ENCODE measurements around the gene CBARP. TPM values are rescaled to one million over a fixed set of nuclear protein-coding genes. Genes with fewer than 3 reads are reported as not detected.

The CBARP gene
- total RNA-seq, 1 experiment from 2014 or later, result 1.9 TPM

DNA sequence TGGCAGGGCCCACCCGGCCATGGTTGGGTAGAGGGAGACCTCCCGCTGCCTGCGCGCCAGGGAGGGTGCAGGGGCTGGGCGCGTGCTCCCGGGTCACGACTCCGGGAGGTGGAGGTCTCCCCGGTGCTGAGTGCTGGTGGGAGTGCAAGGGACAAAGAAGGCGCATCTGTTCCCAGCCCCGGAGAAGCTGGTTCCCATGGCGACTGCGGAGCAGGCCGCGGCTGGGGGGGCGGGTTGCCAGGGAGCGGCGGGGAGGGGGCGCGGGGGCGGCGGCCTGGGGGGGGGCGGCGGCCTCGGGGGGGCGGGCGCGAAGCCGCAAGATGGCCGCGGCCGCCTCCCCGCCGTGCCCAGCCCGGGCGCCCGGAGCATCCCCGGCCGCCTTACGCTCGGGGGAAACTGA, 1.2 kb downstream of the CBARP start:
- Histone ChIP-seq H3K27me3 (ENCODE audit: insufficient read depth, low read depth) (no peaks in the 10 kb centered on the region), H3K4me2 (no peak overlapping the region; the same call in 1 of the 2 replicates), H3K4me3 (no peak overlapping the region), H3K27ac (no peak overlapping the region), H3K9me3 (ENCODE audit: insufficient read depth, low read depth) (no peaks in the 10 kb centered on the region), H3F3A (ENCODE audit: insufficient read depth, low read depth) (peaks cover 28% of the 10 kb centered on the region), H3K4me1 (replicated peaks; ENCODE audit: insufficient read depth) (peaks cover 12% of the 10 kb centered on the region), H4K20me1 (ENCODE audit: insufficient read depth) (no peaks in the 10 kb centered on the region), H2AFZ (no peak overlapping the region), H3K9me2 (ENCODE audit: insufficient read depth) (no peaks in the 10 kb centered on the region), H3K79me2 (ENCODE audit: low read depth) (no peaks in the 10 kb centered on the region), H3K36me3 (ENCODE audit: low read depth) (no peaks in the 10 kb centered on the region)
- DNase-seq, result no peak
- CTCF ChIA-PET, result no interaction called here
- no TSS peak for BruUV-seq (replicated peaks)
- POLR2A ChIA-PET (ENCODE audit: unreplicated experiment), result no interaction called here
- intact Hi-C loops (cut with micrococcal nuclease; ENCODE audit: unreplicated experiment), result no loop called here
- TF ChIP-seq, protein P1, sequence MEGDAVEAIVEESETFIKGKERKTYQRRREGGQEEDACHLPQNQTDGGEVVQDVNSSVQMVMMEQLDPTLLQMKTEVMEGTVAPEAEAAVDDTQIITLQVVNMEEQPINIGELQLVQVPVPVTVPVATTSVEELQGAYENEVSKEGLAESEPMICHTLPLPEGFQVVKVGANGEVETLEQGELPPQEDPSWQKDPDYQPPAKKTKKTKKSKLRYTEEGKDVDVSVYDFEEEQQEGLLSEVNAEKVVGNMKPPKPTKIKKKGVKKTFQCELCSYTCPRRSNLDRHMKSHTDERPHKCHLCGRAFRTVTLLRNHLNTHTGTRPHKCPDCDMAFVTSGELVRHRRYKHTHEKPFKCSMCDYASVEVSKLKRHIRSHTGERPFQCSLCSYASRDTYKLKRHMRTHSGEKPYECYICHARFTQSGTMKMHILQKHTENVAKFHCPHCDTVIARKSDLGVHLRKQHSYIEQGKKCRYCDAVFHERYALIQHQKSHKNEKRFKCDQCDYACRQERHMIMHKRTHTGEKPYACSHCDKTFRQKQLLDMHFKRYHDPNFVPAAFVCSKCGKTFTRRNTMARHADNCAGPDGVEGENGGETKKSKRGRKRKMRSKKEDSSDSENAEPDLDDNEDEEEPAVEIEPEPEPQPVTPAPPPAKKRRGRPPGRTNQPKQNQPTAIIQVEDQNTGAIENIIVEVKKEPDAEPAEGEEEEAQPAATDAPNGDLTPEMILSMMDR (conservative IDR thresholded peaks at IDR 0.05), result no peak
- TF ChIP-seq EZH2 (IDR thresholded peaks at IDR 0.05; ENCODE audit: low read depth), result no peak

DNA sequence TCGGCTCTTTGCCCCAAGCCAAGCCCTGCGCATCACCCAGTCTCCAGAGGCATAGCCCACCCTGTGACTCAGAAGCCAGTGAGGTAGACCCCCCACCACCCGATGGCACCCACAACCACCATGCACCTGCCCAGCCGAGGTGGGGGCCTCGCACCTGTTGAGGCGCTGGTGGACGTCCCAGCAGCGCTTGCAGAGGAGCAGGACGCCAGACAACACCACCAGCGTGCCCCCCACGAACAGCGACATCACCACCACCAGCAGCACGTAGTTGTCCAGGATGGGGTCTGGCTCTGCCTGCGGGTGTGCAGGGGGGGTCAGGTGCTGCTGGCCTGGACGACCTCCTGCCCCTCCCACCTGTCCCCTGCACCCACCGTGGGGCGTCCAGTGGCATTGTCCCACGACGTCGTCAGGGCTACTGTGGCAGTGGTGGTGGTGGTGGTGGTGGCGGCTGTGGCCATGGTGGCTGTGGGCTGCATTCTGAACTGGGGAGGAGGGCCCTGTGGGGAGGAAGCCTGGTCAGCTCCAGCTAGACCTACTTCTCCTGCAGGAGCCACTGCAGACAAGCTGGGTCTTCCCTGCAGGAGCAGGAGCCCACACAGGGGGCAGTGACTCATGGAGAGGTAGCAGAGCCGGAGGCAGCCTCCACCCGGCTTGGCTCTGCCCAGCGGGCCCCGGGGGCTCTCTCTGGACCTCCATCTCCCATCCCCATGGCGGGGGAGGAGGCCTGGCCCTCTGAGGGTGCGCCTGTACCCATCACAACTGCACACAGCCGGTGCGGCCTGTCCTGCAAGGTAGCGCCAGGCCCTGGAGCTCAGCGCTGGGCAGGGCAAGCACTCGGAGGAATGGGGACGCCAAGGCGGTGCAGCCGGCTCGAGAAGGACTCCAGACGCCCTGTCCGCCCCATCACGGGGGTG, 1.9 kb downstream of the CBARP start:
- ChIA-PET CTCF (no interaction called here), POLR2A (ENCODE audit: unreplicated experiment) (no interaction called here)
- Histone ChIP-seq H3K9me3 (ENCODE audit: insufficient read depth, low read depth) (no peaks in the 10 kb centered on the region), H3K79me2 (ENCODE audit: low read depth) (no peaks in the 10 kb centered on the region), H3K4me2 (no peak overlapping the region; the same call in 1 of the 2 replicates), H3K4me1 (replicated peaks; ENCODE audit: insufficient read depth) (peaks cover 9% of the 10 kb centered on the region; the same call in 1 of the 2 replicates), H3K4me3 (no peak overlapping the region), H3K27me3 (ENCODE audit: insufficient read depth, low read depth) (no peaks in the 10 kb centered on the region), H4K20me1 (ENCODE audit: insufficient read depth) (no peaks in the 10 kb centered on the region), H3K36me3 (ENCODE audit: low read depth) (no peaks in the 10 kb centered on the region), H3K27ac (no peak overlapping the region), H3K9me2 (ENCODE audit: insufficient read depth) (no peaks in the 10 kb centered on the region), H2AFZ (no peak overlapping the region), H3F3A (ENCODE audit: insufficient read depth, low read depth) (peaks cover 28% of the 10 kb centered on the region)
- DNase-seq, result no peak
- intact Hi-C loops (cut with micrococcal nuclease; ENCODE audit: unreplicated experiment), result no loop called here
- TF ChIP-seq EZH2 (IDR thresholded peaks at IDR 0.05; ENCODE audit: low read depth), result no peak
- TF ChIP-seq, protein P1 (conservative IDR thresholded peaks at IDR 0.05), result no peak
- no TSS peak for BruUV-seq (replicated peaks)

DNA sequence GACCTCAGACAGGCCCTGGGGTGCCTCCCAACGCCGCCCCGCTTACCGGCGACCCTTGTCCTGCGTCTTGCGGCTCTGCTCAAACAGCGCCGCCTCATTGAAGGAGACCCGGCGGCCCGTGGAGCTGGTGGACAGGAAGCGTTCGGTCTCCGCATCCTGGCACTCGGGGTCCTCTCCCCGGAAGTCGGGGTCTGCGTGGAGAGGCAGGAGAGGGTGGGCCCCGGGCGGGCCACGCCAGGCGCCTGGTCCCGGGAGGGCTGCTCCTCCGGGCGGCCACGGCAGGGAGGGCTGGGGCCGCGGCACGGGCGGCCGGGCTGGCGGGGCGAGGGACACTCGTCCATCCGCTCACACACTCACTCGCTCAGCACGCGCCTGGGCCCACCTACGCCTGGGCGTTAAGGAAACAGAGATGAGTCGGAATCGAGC, 2.8 kb downstream of the CBARP start:
- Histone ChIP-seq H4K20me1 (ENCODE audit: insufficient read depth) (no peaks in the 10 kb centered on the region), H3F3A (ENCODE audit: insufficient read depth, low read depth) (peaks cover 27% of the 10 kb centered on the region)

More for the DNA sequence above, 2.8 kb downstream of the CBARP start:
- ChIA-PET POLR2A (ENCODE audit: unreplicated experiment) (no interaction called here), CTCF (no interaction called here)
- no peaks in the 10 kb centered on the region for H3K27me3 ChIP-seq (ENCODE audit: insufficient read depth, low read depth)
- H3K36me3 ChIP-seq (ENCODE audit: low read depth), result no peaks in the 10 kb centered on the region
- H3K9me3 ChIP-seq (ENCODE audit: insufficient read depth, low read depth), result no peaks in the 10 kb centered on the region
- H3K9me2 ChIP-seq (ENCODE audit: insufficient read depth), result no peaks in the 10 kb centered on the region
- H3K4me2 ChIP-seq, result no peak overlapping the region
- no peaks in the 10 kb centered on the region for H3K79me2 ChIP-seq (ENCODE audit: low read depth)
- DNase-seq, result no peak
- TF ChIP-seq, protein P1 (conservative IDR thresholded peaks at IDR 0.05), result no peak
- TF ChIP-seq EZH2 (IDR thresholded peaks at IDR 0.05; ENCODE audit: low read depth), result no peak
- intact Hi-C loops (cut with micrococcal nuclease; ENCODE audit: unreplicated experiment), result no loop called here
- no peak overlapping the region for H2AFZ ChIP-seq
- H3K27ac ChIP-seq, result no peak overlapping the region
- H3K4me3 ChIP-seq, result no peak overlapping the region
- 0 out of 2 replicates have a peak, but pooled peaks cover 6% of the 10 kb centered on the region for H3K4me1 ChIP-seq (replicated peaks; ENCODE audit: insufficient read depth)
- BruUV-seq (replicated peaks), result no TSS peak

Data from PC-9 (cell line).